CMK (cell line): ENCODE measurements around the gene PLEKHA6.

ENCODE experiments used
- DNase-seq: peaks from one replicate; pipeline ENCODE4 v3.0.0-alpha.2; 2010; ENCODE audit warnings: low read depth

PLEKHA6 gene

DNA sequence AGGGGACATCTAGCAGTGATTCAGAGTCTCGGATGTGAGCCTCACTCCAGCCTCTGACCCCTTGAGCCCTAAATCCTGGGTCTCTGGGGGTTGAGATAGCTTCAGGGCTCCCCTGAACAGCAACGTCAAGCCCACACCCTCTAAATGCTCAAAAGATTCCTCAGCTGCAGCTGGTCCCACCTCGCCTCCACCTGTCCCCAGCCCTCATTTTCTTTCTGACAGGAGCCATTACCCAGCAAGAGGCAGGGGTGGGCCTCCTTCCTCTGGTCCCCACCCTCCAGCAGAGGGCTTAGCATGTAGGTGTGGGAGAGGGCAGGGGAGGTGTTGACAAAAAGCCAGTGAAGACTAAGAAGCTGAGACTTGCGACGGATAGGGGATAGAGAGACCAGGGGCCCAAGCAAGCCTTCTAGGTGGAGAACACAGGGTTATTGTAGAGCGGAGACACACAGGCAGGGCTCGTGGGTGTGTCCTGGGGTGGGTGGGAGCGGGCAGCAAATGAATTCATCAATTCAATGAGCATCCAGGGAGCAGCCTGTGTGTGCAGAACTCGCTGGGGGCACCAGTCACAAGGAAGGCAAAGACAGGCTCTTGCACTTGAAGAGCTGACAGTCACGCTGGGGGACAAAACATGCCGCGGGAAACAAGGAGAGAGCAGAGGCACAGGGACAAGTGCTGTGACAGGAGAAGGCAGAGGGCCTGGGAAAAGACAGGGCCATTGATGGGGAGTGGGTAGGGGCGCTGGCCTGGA lies 97.0 kb downstream of the PLEKHA6 start:
- no peak for DNase-seq

DNA sequence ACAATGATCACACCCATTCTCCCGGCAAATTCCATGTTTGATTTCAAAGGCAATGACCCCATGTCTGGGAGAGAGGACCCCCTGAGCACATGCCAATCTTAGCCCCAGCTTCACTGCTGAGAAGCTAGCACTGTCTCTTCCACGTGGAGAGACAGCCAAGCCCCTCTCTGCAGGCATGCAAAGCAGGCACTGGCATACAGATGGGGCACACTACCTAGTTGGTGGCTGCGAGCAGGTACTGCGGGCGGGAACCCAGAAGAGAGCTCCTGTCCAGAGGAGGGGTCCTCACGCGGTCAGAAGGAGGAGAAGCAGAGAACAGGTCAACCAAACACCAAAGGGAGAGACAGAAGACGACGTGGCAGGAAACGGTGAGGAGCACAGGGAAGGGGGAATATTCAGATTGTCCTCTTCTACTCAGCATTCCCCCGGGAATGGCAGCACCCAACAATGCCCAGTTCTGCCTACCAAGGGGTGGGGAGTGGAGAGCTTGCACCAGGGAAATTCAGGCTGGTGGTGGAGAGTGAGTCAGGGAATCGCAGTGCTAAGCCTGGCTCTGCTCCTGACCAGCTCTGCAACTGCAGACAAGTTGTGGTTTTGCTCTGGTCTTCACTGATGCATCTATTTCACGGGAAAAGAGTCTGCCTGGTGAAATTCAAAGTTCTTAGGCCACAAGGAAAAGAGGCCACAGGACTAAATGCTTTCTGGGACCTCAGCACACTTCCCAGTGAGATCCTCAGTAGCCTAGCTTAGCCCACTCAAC lies 97.8 kb downstream of the PLEKHA6 start:
- no peak for DNase-seq

DNA sequence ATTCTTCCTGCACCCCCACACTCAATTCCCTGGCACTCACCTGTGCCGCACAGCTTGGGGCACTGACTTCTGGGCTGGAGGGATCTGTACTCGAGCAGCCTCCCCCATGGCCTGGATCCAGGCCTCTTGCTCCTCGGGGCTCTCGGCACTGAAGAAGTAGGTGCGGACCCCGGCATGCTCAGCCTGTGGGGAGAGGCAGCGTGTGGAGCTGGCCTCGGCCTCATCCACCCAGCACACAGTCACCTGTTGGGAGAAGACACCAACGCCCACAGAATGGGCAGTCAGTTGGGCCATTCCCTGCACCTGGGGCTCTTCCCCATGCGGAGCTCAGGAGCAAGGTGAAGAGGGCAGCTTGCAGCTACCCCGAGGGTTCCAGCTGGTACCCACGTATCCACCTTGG lies 98.5 kb downstream of the PLEKHA6 start:
- DNase-seq = no peak

DNA sequence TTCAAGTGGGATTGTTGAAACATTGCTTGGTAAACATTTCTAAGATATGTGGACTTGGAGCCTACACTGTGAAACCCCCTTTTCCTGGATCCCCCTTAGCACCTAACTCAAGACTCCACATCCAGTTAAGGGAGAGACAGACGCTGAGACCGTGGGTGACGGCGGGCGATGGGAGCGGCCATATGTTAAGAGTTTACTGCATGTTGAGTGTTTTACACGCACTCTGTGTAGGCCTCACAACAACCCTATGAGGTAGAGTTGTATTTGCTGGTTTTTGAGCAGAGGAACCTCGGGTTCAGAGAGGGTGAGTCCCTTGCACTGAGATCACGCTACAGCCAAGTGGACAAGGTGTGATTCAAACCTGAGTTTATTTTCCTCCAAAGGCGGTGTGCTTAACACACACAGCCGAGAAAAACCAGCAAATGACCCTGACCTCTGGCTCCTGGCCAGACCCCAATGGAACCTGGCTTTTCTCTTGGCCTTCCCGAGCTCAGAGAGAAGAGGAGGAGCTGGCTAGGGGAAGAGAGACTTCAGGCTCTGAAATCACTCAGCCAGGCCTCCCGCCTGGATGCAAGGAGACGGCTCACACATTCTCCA lies 99.0 kb downstream of the PLEKHA6 start:
- no peak for DNase-seq

DNA sequence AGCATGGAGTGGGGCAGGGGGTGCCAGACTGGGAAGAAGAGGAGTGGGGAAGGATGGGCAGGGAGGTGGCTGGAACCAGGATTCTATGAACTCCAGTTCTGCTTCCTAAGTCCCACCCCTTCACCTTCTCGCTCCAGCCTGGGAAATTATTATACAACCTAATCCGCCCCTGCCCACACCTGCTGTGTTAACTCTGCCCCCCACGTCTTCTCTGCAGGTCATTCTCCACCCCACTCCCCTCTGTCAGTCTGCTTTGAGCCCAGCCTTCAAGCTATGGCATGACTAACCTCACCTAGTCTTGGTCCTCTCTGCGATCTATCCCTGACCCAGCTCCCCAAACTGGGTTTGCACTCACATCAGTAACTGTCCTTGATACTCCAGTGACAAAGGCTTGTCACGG lies 99.9 kb downstream of the PLEKHA6 start:
- DNase-seq = no peak

DNA sequence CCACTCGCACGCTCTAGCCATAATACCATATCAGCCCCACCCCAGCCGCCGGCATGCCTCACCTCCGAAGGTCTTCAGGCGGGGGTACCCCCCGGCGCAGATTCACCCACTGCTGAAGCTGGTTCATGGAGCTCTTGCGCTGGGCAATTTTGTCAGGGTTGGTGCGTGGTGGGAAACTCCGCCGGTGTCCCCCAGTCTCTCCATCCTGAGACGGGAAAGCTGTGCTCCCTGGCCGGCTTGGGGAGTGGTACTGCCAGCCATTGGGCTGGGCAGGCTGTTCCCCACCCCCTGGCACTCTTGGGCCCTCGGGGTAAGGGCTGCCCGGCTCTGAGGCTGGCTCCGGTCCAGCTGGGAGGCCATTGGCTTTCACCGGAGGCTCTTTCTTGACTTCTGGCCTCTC lies 100.5 kb downstream of the PLEKHA6 start:
- DNase-seq = no peak

DNA sequence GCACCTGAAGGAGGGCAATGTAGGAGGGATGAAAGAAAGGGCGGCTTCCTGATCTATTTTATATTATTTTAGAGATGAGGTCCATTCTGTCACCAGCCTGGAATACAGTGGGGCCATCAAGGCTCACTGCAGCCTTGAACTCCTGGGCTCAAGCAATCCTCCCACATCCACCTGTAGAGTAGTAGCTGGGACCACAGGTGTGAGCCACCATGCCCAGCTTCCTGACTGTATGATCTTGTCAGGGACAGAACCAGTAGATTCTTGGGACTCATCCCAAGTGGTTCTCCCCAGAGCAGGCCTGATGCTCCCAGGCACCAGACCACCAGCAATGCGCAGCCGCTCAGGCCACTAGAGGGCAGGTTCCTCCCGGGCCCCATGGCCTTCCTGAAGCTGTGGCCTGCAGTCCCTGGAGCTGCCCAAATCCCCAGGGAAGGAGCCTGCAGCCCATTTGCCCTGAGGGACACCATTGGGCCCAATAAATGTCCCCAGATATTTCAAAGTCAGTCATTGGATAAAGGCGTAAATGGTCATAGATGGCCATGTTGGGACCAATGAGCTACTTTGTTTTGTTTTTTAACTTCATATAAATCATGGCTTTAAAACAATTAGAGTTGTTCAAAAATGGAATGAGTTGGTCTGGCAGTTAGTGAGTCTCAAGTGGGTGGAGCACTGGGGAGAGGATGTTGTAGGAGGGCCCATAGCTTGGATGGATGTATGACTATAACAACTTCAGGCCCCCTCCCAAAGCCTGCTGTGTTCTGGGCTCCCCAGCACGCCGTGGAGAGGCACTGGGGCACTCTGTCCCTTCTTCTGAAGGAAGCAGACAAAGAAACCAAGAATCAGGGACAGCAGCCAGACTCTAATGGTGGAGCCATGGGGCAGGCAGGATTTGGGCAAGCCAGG lies 101.3 kb downstream of the PLEKHA6 start:
- no peak for DNase-seq

DNA sequence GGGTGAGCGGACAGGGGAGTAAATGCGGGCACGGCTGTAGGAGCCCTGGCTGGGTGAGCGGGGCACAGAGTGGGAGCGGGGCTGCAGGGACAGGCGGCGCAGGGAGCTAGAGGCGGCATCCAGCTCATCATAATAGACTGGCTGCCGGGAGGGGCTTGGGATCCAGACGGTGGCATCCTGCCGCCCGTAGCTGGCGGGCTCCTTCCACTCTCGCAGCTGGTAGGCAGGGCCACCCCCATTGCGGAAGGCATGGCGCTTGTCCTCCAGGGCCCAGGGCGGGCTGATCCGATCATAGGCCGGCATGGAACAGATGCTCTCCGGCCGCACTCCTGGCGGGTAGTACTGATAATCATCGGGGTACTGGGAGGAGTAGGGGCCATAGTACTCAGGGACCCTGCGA lies 102.3 kb downstream of the PLEKHA6 start:
- no peak for DNase-seq

DNA sequence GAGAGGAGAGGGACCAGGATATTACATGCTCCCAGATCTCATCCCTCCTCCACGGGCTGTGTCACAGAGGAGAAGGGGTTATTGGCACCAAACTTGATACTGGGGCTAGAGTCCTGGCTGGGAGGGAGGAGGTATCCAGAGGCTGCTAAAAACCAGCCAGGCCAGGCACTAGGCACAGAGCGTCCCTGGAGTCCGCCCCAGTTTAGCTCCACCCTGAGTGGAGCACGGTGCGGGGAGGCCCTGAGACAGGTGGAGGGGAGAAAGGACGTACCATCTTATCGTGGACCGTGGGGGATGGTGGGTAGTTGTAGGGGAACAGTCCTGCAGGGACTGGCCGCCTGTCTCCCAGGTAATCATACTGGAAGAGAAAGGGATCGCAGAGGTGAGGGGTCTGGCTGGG lies 103.2 kb downstream of the PLEKHA6 start:
- no peak for DNase-seq

DNA sequence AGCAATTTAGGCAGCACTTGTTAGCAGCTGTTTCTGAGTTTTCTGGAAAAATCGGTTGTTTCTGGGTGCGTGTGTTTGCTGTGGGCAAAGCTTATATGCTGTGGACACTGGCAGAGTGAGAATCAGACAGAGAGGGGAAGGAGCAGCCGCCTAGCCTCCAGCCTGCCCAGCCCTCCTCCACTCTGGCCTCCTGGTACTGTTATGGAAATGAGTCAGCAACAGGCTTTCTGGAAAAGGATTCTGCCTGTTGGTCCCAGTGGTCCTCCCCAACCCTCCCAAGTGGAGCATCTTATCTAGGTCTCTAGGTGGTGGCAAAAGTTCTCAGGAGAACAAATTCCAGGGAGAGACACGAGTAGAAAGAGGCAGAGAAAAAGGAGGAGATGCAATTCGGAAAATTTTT lies 103.8 kb downstream of the PLEKHA6 start:
- no peak for DNase-seq

DNA sequence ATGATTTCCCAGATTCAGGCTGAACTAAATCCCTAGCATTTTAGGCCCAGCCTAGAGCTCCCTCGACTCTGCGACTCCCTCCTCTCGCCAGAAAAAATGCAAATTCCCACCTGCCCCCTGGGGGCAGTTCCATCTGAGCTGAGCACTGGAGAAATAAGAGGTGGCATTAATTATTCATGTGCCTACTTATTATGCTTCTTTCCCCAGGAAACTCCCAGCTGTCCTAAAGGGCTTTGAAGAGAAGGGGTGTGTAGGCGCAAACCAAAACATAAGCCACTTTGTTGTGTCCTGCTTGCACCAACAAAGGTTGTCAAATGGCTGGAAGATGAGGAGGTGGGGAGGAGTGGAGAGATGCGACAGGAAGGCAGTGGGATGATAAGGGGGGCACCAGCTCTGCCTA lies 104.5 kb downstream of the PLEKHA6 start:
- no peak for DNase-seq

DNA sequence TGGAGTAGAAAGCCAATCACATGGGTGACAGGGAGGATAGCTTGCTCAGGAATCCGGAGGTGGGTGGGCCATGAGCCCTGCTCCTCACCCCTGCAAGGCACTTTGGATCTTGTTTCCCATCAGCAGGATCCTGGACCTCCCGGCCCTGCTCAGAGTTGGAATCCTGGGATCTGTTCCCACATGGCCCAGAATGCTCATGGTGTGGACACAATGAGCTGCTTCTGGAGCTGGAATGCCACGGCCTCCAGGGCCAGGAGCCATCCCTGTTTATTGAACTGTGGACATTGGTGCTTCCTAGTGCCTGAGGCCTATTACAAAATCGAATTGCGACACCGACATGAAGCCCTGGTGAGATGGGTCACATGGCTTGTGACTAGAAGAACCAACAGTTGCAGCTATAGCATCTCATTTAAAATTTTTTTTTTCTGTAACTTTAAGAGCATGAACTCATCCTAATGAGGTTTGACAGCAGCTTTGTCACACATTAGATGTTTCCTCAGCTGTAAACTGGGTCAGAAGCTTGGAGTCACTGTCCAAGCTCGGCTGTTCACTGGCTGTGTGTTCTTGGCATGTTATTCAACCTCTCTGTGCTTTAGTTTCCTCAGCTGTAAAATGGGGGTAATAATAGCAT lies 105.6 kb downstream of the PLEKHA6 start:
- no peak for DNase-seq

DNA sequence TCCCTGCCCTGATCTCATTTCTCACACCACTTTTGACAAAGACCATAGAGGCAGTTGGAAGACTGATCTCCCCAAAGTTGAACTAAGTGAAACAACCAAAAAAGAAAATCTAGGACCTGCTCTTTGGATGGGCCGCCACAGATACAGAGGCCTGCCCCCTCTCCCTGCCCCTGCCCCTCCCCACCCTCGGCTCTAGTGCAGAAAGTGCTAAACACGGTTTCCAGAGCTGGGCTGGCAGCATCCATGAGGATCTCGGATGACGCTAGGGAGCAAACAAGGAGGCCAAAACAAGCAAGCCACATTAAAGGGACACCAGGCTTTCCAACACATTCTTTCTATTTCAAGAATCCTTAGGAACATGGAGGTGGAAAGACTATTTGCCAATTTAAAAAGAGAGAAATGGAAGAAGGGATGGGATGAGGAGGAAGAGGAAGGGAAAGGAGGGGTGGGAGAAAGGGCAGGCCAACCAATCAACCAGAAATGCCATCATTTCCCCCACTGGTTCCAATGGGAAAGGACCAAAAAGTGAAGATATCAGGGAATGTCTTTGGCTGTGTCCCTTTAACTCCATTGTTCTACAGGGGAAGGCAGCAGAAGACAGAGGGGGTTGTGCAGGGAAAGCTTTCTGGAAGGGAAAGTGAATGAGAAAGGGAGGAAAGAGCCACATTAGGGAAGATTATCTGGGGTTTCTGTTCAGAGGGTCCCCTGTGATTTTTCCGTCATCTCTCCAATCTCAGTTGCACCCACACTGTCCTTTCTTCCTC lies 107.6 kb downstream of the PLEKHA6 start:
- DNase-seq = no peak

DNA sequence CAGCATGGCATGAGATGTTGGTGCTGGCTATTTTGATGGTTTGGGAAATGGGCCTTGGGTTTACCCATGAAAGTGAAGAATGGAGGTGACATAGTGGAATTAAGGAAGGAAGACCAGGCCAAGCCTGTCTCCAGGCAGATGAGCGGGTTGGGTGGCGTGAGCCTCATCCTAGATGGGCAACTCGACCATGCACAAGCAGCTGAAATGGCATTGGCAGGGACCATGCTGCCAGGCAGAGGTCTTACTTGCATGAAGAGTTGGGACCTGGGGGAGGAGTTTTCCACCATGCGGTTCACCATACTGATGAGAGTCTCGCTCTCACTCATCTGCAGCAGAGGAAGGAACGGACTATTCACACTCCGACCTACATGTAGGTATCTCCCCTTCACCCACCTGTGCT lies 108.4 kb downstream of the PLEKHA6 start:
- DNase-seq = no peak

DNA sequence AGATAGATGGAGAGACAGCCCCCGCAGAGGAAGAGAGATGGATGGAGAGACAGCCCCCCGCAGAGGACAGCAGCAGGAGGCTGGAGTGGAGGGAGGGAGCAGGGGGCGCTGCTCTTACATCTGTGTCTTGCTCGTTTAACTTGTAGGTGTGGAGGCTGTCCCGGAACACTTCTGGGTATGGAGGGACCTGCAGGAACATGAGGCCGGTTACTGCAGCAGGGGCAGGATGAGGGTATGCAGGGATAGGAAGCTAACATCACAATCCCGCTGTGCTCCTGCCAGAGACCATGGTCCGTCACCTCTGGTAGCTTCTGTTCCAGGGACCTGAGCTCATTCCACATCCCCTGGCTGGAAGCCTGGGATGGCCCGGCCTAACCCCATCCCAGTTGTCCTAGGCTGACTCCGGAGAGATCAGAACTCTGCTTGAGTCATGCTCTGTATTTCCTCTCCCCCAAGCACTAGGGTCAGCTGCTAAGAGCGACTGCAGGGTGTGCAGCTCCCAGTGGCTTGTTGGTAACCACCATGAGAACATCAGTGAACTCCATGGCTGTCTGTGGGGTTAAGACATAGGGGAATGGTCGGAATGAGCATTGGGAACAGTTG lies 109.2 kb downstream of the PLEKHA6 start:
- DNase-seq = no peak

DNA sequence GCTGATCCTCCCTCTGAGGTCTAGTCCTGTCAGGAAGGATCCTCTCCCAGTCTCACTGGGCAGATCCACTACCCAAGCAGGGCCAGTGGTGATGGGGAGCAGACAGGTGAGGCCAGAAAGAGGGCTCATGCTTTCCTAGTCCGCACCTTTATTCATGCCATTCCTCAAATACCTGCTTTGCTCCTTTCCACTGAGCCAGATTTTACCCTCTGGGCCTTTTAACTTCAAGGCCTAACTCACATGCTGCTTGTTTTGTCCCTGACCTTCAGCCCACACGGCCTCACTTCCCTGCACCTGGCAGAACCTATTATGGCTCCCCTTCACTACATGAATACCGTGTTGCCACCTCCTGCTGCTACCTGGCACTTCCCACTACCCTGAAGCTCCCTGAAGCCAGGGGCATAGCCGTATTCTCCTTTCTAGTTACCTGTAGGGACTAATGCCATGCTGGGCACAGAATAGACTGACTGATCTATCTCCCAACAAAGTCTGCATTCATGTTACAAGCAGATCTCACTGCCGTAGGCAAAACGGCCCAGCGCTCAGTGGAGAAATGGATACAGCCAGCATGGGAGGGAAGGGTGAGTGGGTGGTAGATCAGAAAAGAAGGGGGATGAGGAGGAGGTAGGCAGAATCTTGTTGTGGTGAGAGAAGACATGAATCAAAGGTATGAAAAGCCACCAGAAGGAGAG lies 109.8 kb downstream of the PLEKHA6 start:
- no peak for DNase-seq

DNA sequence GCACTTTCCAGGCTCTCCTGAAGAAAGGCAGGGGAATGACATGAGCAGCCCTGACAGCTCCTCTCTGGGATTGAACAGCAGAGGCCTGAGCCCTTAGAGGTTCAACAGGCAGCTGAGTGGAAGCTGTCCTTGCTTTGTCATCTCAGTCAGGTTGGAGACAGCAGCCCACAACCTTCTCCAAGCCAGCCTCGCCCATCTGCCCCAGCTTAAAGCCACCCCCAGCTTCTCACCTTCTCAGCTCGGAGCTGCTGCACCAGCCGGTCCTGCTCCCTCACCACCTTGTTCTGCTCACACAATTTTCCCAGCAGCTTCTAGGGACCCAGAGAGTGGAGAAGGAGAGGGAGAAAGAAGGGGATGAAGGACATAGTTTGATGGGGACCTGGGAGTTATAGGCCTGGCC lies 110.8 kb downstream of the PLEKHA6 start:
- DNase-seq = no peak

DNA sequence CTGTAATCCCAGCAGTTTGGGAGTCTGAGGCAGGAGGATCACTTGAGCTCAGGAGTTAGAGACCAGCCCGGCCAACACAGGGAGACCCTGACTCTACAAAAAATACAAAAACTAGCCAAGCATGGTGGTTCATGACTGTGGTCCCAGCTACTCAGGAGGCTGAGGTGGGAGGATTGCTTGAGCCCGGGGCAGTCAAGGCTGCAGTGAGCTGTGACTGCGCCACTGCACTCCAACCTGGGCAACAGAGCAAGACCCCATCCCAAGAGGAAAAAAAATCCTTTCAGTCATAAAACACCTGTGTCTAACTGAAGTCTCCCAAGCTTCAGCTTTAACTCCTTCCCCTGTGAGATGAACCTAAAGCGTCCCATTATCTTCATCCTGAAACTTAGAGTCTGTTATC lies 112.9 kb downstream of the PLEKHA6 start:
- DNase-seq = no peak

DNA sequence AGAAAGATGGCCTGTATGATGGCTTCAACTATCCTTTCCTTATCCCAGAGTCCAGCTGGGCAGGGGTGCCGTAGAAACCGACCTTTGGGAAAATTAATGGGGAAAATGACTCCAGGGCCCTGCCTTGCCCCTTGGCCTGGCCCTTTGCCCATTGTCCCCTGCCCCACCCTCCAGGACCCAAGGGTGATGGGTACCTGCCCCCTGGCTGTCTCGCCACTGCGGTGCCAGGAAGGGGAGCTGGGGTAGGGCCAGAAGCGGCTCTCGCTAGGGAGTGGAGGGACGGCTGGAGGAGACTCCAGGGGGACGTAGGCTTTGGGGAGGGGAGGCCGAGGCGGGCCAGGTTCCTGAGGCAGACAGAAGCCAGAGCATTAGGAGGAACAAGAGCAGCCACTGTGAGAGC lies 116.8 kb downstream of the PLEKHA6 start:
- DNase-seq = no peak

DNA sequence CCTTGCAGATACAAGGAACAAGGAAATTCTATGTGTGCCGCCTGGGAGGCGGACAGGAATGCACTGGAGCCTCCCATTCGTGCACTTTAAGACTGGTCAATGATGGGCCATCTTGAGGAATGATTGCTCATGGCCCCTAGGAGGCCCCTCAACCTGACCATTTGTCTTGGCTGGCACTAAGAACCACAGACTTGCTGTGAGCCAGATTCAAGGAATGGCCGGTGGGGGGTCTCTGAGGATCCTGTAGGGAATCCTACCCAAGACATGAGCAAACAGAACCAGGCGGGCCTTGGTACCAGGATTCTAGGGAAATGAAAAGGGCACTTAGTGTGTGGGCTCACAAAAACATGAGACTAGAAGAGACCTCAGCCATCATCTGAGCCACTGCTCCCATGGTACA lies 117.8 kb downstream of the PLEKHA6 start:
- no peak for DNase-seq
